ENCODE data around the gene CRHR1.

The CRHR1 gene

GRCh38 chr17:45759761-45760160, 24.4 kb upstream of the CRHR1 start:
- no peak for DNase-seq

DNA sequence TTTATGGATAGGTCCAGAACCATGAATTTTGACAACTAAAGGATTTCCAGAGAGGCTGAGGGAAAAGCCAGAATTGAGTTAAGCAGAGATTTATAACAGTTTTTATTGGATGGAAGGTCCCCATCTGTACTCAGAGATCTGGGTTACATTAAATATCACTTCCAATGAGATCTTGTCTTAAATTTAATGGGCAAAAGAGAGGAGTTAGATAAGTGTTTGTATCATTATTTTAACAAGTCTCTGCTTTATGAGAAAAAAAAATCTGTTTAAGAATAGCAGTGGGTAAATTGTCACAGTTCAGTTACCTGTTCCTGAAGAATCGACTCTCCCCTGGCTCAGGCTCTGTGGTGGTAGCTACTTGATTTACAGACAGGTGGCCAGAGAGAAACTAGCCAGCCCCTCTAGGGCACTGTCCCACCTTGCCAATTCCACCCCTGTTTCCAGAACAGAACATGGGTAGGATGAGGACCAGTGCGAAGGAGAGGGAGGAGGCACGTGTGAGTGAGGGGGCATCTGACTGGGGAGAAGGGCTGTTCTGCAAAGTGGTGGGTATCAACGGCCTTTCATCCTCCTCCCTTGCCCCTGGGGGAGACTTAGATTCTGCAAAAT, 22.1 kb upstream of the CRHR1 start:
- DNase-seq, result no peak

DNA sequence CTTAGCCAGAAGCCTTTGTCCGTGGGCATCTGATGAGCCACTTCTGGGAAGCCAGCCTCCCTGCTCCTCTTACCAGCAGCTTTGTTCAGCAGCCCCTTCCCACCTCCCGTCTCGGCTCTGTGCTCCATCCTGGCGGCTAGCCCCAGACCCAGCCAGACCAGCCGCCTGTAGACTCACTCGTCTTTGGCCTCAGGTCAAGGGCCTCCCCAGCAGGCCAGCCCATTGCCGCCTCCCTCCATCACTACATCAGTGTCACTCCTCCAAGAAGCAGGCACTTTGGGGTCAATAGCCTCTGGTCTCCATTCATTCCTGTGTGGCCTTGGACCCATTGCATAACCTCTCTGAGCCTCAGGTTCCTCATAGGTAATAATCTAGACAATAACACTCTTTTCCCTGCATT, 20.9 kb upstream of the CRHR1 start:
- DNase-seq, result no peak

DNA sequence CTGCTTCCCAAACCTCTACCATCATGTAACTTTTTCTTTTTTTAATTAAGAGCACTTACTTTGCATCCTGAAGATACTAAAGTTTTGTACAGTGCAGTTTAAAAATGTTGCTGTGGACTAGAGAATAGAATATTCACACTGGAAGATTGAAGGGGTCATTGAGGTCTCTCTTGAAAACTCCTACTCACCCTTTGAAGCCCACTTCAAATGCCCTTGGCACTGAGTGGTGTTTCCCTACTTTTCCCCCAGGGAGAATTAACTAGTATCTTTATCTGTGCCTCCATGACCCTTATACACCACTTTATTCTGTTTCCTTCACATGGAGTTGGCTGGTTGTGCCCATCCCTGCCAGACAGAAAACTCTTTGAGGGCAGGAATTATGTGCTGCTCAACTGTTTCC, 19.6 kb upstream of the CRHR1 start:
- DNase-seq, result no peak

GRCh38 chr17:45768000-45768399, 16.1 kb upstream of the CRHR1 start:
- DNase-seq, result no peak

GRCh38 chr17:45770632-45771270, 13.4 kb upstream of the CRHR1 start:
- DNase-seq, result no peak

- DNase-seq, result no peak
Measured at GRCh38 chr17:45771271-45771959, 12.7 kb upstream of the CRHR1 start.

DNA sequence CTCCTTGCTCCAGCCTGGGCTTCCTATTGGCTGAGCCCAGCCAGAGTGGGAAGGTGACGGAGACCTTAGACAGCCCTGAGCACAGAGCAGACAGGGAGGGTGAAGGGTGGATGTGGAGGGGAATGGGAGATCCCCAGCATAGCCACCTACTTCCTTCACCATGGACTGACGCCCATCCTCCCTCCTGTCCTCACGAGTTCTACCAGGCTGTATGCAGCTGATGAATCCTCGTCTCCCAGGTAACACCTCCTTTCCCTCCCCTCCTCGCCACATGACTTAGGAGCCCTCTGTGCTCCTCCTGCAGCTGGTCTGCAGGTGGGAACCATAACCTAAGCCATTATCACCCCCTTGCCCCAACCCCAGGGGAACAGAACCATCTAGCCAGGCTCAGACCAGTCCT, 9.0 kb upstream of the CRHR1 start:
- no peak for DNase-seq

GRCh38 chr17:45775576-45776011, 8.5 kb upstream of the CRHR1 start:
- DNase-seq, result no peak

DNA sequence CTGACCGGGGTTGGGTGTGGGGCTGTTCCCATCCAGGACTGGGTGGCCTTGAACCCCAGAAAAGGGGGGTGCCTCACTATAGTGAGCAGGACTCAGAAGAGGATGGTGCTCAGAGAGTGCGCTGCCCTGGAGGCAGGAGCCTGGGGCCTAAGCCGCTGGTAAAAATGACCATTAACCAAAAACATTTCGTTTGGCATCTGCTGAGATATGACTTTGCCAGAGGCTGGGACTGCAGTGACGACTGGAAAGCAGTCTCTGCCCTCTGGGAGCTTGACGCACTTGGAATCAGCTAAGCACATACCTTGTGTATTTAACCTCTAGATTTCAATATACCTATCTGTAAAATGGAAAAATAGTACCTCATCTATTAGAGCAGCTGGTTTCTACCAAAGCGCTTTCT, 7.2 kb upstream of the CRHR1 start:
- DNase-seq, result no peak

GRCh38 chr17:45777388-45777787, 6.7 kb upstream of the CRHR1 start:
- DNase-seq, result no peak

GRCh38 chr17:45780921-45781320, 3.2 kb upstream of the CRHR1 start:
- no peak for DNase-seq

- DNase-seq, result peak; percentile 70
Measured at GRCh38 chr17:45782889-45783592, 1.1 kb upstream of the CRHR1 start.

GRCh38 chr17:45783593-45784292, 377 bp upstream of the CRHR1 start:
- peak; percentile 12 for DNase-seq

GRCh38 chr17:45784741-45785479, 790 bp downstream of the CRHR1 start:
- peak; percentile 56 for DNase-seq

DNA sequence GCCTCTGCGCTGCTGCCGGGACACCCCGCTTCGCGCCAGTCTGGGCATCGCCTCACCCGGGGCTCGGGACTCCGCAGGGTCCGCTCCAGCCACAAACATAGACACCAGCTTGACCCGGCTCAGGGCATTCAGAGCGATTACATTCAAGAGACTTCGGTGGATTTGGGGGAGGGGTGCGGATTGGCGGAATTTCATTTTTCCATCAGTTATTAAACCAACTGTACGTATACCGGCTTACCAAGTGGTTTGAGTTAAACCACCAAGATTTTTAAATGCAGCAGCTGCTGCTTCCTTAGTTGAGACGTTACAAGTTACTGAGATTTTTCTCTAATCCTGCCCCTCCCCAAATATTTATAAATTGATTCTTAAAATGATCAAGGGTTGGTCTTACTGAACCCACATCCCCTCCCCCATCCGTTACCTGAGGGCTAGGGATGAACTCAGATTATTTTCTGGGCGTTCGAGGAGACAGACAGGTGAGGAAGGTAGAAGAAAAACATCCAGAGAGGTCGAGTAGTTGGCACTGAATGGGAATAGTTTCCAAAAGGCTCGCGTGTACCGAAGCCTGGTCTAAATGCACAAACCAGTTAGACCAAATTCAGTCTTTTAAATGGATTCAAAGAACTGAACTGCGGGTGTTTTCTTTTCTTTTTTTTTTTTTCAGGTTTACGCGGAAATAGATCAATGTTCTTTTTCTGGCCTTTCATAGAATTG, 1.5 kb downstream of the CRHR1 start:
- DNase-seq, result no peak

DNA sequence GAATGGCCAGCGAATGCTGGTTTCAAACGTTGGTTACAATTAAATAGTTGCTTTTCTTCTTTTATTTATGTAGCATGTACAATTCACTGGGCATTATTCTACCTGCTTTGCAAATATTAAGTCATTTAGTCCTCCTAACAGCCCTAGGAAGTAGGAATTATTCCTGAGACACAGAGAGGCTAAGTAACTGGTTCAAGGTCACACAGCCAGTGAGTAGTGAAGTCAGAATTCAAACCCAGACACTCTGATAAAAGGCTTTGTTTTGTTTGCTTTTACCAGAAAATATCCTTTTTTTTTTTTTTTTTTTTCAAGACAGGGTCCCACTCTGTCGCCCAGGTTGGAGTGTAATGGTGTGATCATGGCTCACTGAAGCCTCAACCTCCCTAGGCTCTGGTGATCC, 2.2 kb downstream of the CRHR1 start:
- DNase-seq, result no peak

- DNase-seq, result no peak
Measured at GRCh38 chr17:45787044-45787443, 2.9 kb downstream of the CRHR1 start.

GRCh38 chr17:45787656-45788055, 3.5 kb downstream of the CRHR1 start:
- DNase-seq, result no peak

DNA sequence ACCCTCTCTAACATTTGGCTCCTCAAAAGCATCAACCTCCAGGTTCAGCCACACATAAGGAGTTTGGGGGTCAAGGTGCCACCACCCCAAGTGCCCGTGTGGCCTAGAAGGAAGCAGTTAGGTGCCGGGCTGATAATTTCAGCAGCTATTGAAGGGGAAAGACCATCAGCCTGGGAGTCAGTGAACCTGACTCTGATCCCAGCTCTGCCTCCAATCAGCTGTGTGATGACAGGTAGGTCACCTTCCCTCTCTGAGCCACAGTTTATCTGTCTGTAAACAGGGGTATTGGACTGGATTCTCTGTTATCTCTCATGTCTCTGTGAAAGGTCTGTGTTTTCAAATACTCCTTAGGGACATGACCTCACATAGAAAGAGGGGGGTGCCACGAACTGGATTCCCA, 3.9 kb downstream of the CRHR1 start:
- no peak for DNase-seq

GRCh38 chr17:45789874-45790273, 5.8 kb downstream of the CRHR1 start:
- no peak for DNase-seq

All from activated CD4-positive, alpha-beta T cell treated with anti-CD3 and anti-CD28 coated beads for 48 hours (primary cell).